ENCODE data around the gene SCN4B.

DNA sequence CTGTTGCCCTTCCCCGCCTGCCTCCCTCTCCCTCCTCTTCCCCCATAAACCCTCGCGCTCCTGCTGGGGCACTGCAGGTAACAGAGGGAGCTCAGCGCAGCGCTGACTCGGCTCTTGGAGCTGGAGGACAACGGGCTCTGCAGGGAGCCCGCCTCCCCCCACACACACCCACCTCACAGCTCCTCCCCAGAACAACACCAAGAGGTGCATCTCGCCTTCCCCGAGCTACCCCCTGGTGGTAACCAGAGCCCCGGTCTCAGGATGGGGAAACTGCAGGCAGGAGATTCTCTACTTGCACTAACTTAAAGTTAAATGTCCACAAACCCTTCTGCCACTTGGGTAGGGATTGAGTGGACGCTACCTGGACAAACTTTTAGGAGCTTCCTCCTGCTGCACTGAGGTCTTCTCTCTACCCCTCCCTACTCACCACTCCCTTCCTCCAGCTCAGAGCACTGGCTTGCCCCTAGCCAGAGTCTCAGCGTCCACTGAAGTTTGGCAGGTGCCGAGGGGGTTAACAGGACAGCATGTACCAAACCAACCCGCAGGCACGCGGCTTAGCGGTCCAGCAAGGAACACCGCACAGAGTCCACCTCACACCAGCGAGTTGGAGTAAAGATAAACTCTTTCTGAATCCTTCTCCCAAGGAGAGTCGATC lies 4.0 kb upstream of the SCN4B start:
- TF ChIP-seq, protein P1, sequence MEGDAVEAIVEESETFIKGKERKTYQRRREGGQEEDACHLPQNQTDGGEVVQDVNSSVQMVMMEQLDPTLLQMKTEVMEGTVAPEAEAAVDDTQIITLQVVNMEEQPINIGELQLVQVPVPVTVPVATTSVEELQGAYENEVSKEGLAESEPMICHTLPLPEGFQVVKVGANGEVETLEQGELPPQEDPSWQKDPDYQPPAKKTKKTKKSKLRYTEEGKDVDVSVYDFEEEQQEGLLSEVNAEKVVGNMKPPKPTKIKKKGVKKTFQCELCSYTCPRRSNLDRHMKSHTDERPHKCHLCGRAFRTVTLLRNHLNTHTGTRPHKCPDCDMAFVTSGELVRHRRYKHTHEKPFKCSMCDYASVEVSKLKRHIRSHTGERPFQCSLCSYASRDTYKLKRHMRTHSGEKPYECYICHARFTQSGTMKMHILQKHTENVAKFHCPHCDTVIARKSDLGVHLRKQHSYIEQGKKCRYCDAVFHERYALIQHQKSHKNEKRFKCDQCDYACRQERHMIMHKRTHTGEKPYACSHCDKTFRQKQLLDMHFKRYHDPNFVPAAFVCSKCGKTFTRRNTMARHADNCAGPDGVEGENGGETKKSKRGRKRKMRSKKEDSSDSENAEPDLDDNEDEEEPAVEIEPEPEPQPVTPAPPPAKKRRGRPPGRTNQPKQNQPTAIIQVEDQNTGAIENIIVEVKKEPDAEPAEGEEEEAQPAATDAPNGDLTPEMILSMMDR (IDR thresholded peaks at IDR 0.05), result no peak
- no peak for TF ChIP-seq POLR2A (IDR thresholded peaks at IDR 0.05)
